GM23248 (cell line): ENCODE data around the gene ABHD10. TPM values are rescaled to one million over a fixed set of nuclear protein-coding genes. Genes with fewer than 3 reads are reported as not detected.

Experiments used
- DNase-seq: peaks from one replicate; pipeline ENCODE4 v3.0.0-alpha.2; 2015
- H2AFZ ChIP-seq: fragments of 200-600 bp; sonication (generic); 2 replicates; pipeline ENCODE4 v1.6.1; 2016; ENCODE audit warnings: antibody characterized with exemption
- H3F3A ChIP-seq: fragments of 200-600 bp; sonication (generic); 2 replicates; pipeline ENCODE4 v1.6.1; 2016; ENCODE audit warnings: mild to moderate bottlenecking, antibody characterized with exemption, mixed run types; ENCODE audit not compliant: insufficient read depth
- H3K27ac ChIP-seq: fragments of 200-600 bp; sonication (generic); 2 replicates; pipeline ENCODE4 v1.5.1; 2016; ENCODE audit warnings: mild to moderate bottlenecking
- H3K27me3 ChIP-seq: fragments of 200-600 bp; sonication (generic); replicated peaks from 2 replicates; pipeline ENCODE4 v1.6.1; 2016; ENCODE audit warnings: mild to moderate bottlenecking; ENCODE audit not compliant: insufficient read depth
- H3K36me3 ChIP-seq: fragments of 200-600 bp; sonication (generic); 2 replicates; pipeline ENCODE4 v1.6.1; 2016; ENCODE audit warnings: low read depth, mild to moderate bottlenecking
- H3K4me1 ChIP-seq: fragments of 200-600 bp; sonication (generic); 2 replicates; pipeline ENCODE4 v1.6.1; 2016; ENCODE audit warnings: mild to moderate bottlenecking; ENCODE audit not compliant: insufficient read depth
- H3K4me2 ChIP-seq: fragments of 200-600 bp; sonication (generic); one replicate; pipeline ENCODE4 v1.6.1; 2016; ENCODE audit warnings: mild to moderate bottlenecking; ENCODE audit not compliant: unreplicated experiment
- H3K4me3 ChIP-seq: fragments of 200-600 bp; sonication (generic); 2 replicates; pipeline ENCODE4 v1.5.1; 2016; ENCODE audit warnings: mild to moderate bottlenecking
- H3K79me2 ChIP-seq: fragments of 200-600 bp; sonication (generic); 2 replicates; pipeline ENCODE4 v1.6.1; 2016; ENCODE audit warnings: mild to moderate bottlenecking; ENCODE audit not compliant: insufficient read depth
- H3K9ac ChIP-seq: fragments of 200-600 bp; sonication (generic); 2 replicates; pipeline ENCODE4 v1.6.1; 2016; ENCODE audit warnings: mild to moderate bottlenecking
- H3K9me2 ChIP-seq: fragments of 200-600 bp; sonication (generic); 2 replicates; pipeline ENCODE4 v1.6.1; 2016; ENCODE audit warnings: mixed run types, mild to moderate bottlenecking, moderate library complexity; ENCODE audit not compliant: insufficient read depth
- H3K9me3 ChIP-seq: fragments of 200-600 bp; sonication (generic); one replicate; pipeline ENCODE4 v1.6.1; 2017; ENCODE audit warnings: low read depth
- H4K20me1 ChIP-seq: fragments of 200-600 bp; sonication (generic); 2 replicates; pipeline ENCODE4 v1.6.0; 2016; ENCODE audit not compliant: insufficient read depth
- EZH2 ChIP-seq: fragments of 200-600 bp; sonication (generic); IDR thresholded peaks from 2 replicates; pipeline ENCODE4 v1.6.1; 2018; ENCODE audit warnings: antibody characterized with exemption, mild to moderate bottlenecking; ENCODE audit not compliant: insufficient read depth, poor library complexity, severe bottlenecking
- EZH2phosphoT487 ChIP-seq: fragments of 200-600 bp; sonication (generic); IDR thresholded peaks from 2 replicates; pipeline ENCODE4 v1.6.1; 2018; ENCODE audit warnings: antibody characterized with exemption, moderate library complexity, mild to moderate bottlenecking, low read depth; ENCODE audit not compliant: insufficient read depth
- WGBS, 2 experiments: methylation state at CpG; one replicate each; pipeline ENCODE4 v1.1.6; 2015 to 2017; ENCODE audit warnings: low lambda C conversion rate in 2 of 2, low coverage in 1 of 2; ENCODE audit errors: missing lambda C conversion rate in 2 of 2; 5-methylcytosine and 5-hydroxymethylcytosine counted together
- in situ Hi-C: fragments of 300-500 bp; cut with MboI; formaldehyde crosslinking; loops from 2 replicates; pipeline ENCODE4 v1.15.0; 2020
- polyA plus RNA-seq: library from polyadenylated mRNA; unstranded; fragments of >200 nt; fragmentation: Nextera tagmentation; extraction: Ambion mirVana; gene quantifications from 2 replicates; pipeline ENCODE4 v1.2.1, GENCODE V29; 2016
- total RNA-seq: library from RNA; depleted of rRNA; stranded (reverse); fragments of >200 nt; shearing (Covaris generic); gene quantifications from 2 replicates; pipeline ENCODE4 v1.2.3, GENCODE V29; 2014

ABHD10 gene
- total and polyA plus RNA-seq, 2 experiments from 2014 or later: 25.4 to 26.4 TPM

DNA sequence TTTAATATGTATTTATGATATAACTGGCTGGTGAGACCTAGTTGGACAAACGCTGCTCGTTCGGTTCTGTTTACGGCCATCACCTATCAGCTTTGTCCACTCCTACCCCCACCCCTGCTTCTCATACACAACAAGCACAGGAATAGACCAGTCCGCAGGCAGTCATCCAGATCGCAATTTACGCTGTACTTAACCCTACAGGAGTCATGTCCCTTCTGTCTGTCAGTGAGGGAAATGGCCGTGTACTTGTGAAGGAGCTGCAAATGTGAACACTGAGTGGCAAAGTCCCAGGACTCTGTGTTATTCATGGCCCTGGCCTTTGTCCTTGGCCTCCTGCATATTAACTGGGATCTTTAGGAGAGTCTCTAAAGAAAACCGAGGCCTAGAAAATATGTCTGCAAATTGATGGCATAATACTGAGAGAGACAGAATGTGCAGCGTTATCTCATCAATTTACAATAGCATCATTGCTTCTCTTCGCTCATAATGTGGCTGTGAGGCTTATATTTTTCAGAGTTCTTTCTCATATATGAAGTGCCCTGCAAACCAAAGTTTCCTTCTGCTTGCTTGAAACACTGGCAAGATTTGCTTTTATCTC, 7.2 kb upstream of the ABHD10 start:
- in situ Hi-C loops: no loop called here
- Histone ChIP-seq H4K20me1 (no peaks in the 10 kb centered on the region), H3K27ac (no peak overlapping the region), H3K79me2 (0 out of 2 replicates have a peak, but pooled peaks cover 4% of the 10 kb centered on the region), H3F3A (peaks cover 52% of the 10 kb centered on the region; the same call in 1 of the 2 replicates), H3K9me2 (no peaks in the 10 kb centered on the region), H3K4me2 (no peak overlapping the region), H3K9ac (no peak overlapping the region), H3K9me3 (no peaks in the 10 kb centered on the region), H2AFZ (no peak overlapping the region), H3K36me3 (peaks cover 77% of the 10 kb centered on the region), H3K4me1 (peaks cover 22% of the 10 kb centered on the region), H3K4me3 (no peak overlapping the region), H3K27me3 (no peaks in the 10 kb centered on the region)
- TF ChIP-seq EZH2 (no peak), EZH2phosphoT487 (no peak)
- WGBS, 2 experiments: 92 to 95% methylated on average over 11 of the region's 11 CpGs
- no peak for DNase-seq

DNA sequence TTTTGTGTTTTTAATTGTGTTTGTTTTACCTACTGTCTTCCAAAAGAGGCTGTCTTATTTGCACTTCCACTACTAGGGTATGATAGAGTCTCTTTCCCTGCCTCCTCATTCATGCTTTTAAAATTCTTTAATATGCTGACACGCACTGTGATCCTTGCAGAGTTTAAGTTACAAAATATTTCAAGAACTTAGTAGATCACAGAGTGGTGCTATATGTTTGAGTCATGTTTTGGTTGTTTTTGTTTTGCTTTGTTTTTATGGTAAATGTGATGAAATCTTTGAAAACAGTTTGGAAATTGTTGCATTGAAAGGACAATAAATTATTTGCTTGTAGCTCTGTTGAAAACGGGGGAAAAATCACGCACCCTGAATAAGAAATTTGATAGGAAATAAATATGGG, 5.9 kb upstream of the ABHD10 start:
- Histone ChIP-seq H3K79me2 (no peaks in the 10 kb centered on the region), H3K4me2 (no peak overlapping the region), H3K9me3 (no peaks in the 10 kb centered on the region), H2AFZ (no peak overlapping the region), H3K9me2 (no peaks in the 10 kb centered on the region), H3K4me1 (peaks cover 11% of the 10 kb centered on the region), H3F3A (peaks cover 56% of the 10 kb centered on the region), H3K27ac (no peak overlapping the region), H4K20me1 (no peaks in the 10 kb centered on the region), H3K9ac (no peak overlapping the region), H3K4me3 (no peak overlapping the region), H3K27me3 (no peaks in the 10 kb centered on the region), H3K36me3 (peaks cover 68% of the 10 kb centered on the region)
- 51 to 53% methylated on average over 3 of the region's 3 CpGs for WGBS, 2 experiments
- no peak for TF ChIP-seq EZH2
- TF ChIP-seq EZH2phosphoT487: no peak
- DNase-seq: no peak
- in situ Hi-C loops: no loop called here

DNA sequence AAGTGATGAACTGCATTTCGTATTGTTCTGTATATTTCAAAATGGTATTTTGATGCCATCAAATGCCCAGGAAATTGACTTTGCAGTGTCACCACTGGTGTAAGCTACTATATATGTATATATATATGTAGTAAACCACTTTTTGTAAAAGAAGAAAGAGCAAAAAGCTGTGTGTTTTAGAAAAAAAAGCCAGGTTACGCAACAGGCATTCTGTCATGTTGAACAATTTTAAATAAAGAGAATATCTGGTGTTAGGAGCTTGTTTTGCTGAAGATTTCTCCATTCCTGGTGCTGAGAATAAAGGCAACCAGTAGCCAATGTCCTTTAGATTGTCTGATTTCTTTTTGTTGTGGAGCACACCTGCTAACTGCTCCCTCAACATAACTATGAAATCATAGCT, 3.7 kb upstream of the ABHD10 start:
- H3K4me2 ChIP-seq: no peak overlapping the region
- H3K9me2 ChIP-seq: no peaks in the 10 kb centered on the region
- H3K27me3 ChIP-seq: no peaks in the 10 kb centered on the region
- H3K9ac ChIP-seq: no peak overlapping the region
- TF ChIP-seq EZH2phosphoT487: no peak
- TF ChIP-seq EZH2: no peak
- H4K20me1 ChIP-seq: no peaks in the 10 kb centered on the region
- no peak overlapping the region for H2AFZ ChIP-seq
- H3K27ac ChIP-seq: no peak overlapping the region
- peaks cover 12% of the 10 kb centered on the region for H3K79me2 ChIP-seq
- WGBS, 2 experiments: 66 to 73% methylated on average over 2 of the region's 2 CpGs
- no peak overlapping the region for H3K4me3 ChIP-seq
- no peaks in the 10 kb centered on the region for H3K9me3 ChIP-seq
- in situ Hi-C loops: no loop called here
- H3F3A ChIP-seq: peaks cover 46% of the 10 kb centered on the region
- peaks cover 4% of the 10 kb centered on the region; the same call in 1 of the 2 replicates for H3K4me1 ChIP-seq
- DNase-seq: no peak
- H3K36me3 ChIP-seq: peaks cover 49% of the 10 kb centered on the region

DNA sequence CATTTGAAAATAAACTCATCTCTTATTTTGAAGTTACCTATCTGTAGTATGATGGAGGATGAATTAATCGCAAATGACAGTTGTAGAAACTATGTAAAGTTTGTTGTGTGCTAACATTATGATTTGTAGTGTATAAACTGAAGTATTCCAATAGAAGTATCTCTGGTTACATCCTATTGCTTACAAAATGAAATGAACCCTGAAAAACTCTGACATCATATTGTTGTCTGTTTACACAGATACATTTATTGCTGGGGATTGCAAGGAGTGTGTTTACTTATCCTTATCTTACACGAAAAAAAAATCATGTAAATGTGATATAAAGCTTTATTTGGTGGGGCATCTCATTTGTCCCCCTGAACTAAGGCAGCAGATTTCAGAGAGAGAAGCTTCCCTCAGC, 2.6 kb upstream of the ABHD10 start:
- H4K20me1 ChIP-seq: no peaks in the 10 kb centered on the region
- H3K9ac ChIP-seq: no peak overlapping the region
- H3F3A ChIP-seq: peaks cover 46% of the 10 kb centered on the region
- peaks cover 9% of the 10 kb centered on the region; the same call in 1 of the 2 replicates for H3K4me1 ChIP-seq
- H3K9me2 ChIP-seq: no peaks in the 10 kb centered on the region
- DNase-seq: no peak
- no peaks in the 10 kb centered on the region for H3K27me3 ChIP-seq
- H3K27ac ChIP-seq: no peak overlapping the region
- in situ Hi-C loops: no loop called here
- no peak overlapping the region for H2AFZ ChIP-seq
- H3K4me2 ChIP-seq: no peak overlapping the region
- peaks cover 23% of the 10 kb centered on the region for H3K79me2 ChIP-seq
- 54 to 59% methylated on average over 2 of the region's 2 CpGs for WGBS, 2 experiments
- peaks cover 37% of the 10 kb centered on the region for H3K36me3 ChIP-seq
- H3K9me3 ChIP-seq: no peaks in the 10 kb centered on the region
- no peak for TF ChIP-seq EZH2phosphoT487
- TF ChIP-seq EZH2: no peak
- no peak overlapping the region for H3K4me3 ChIP-seq
